ENCODE measurements around the gene NOL9.
"Not testable (repeated sequence)": the region's sequence is repeated elsewhere in the genome, so short reads cannot be mapped to it uniquely, and the experiment has no call there.

The NOL9 gene

GRCh38 chr1:6503884-6504602 lies 50.3 kb downstream of the NOL9 start:
- no peak for DNase-seq (ENCODE audit: low spot score)

GRCh38 chr1:6502000-6502891 lies 52.1 kb downstream of the NOL9 start:
- DNase-seq (ENCODE audit: low spot score) = no peak

- DNase-seq (ENCODE audit: low spot score) = no peak
These were observed 53.0 kb downstream of the NOL9 start for GRCh38 chr1:6501279-6501813.

- DNase-seq (ENCODE audit: low spot score) = no peak
These were observed 53.6 kb downstream of the NOL9 start for GRCh38 chr1:6500544-6501278.

- DNase-seq (ENCODE audit: low spot score) = no peak
These were observed 55.0 kb downstream of the NOL9 start for GRCh38 chr1:6499296-6499695.

GRCh38 chr1:6498576-6499111 lies 55.7 kb downstream of the NOL9 start:
- no peak for DNase-seq (ENCODE audit: low spot score)

GRCh38 chr1:6497867-6498575 lies 56.3 kb downstream of the NOL9 start:
- no peak for DNase-seq (ENCODE audit: low spot score)

- DNase-seq (ENCODE audit: low spot score) = no peak
These were observed 57.0 kb downstream of the NOL9 start for GRCh38 chr1:6497215-6497866.

- DNase-seq (ENCODE audit: low spot score) = no peak
These were observed 57.5 kb downstream of the NOL9 start for GRCh38 chr1:6496890-6497214.

- no peak for DNase-seq (ENCODE audit: low spot score)
These were observed 58.0 kb downstream of the NOL9 start for GRCh38 chr1:6496365-6496721.

GRCh38 chr1:6495540-6496364 lies 58.6 kb downstream of the NOL9 start:
- no peak for DNase-seq (ENCODE audit: low spot score)

GRCh38 chr1:6495041-6495441 lies 59.3 kb downstream of the NOL9 start:
- no peak for DNase-seq (ENCODE audit: low spot score)

- no peak for DNase-seq (ENCODE audit: low spot score)
These were observed 59.7 kb downstream of the NOL9 start for GRCh38 chr1:6494627-6495026.

- DNase-seq (ENCODE audit: low spot score) = not testable (repeated sequence)
These were observed 60.5 kb downstream of the NOL9 start for GRCh38 chr1:6493834-6494223.

- DNase-seq (ENCODE audit: low spot score) = no peak
These were observed 62.3 kb downstream of the NOL9 start for GRCh38 chr1:6491966-6492365.

- peak; percentile 92 for DNase-seq (ENCODE audit: low spot score)
These were observed 62.8 kb downstream of the NOL9 start, which contains the start of gene PLEKHG5 for GRCh38 chr1:6491480-6491962. Gene PLEKHG5 (minus strand): TSS chr1:6491667. CDS start chr1:6477571, 14,096 bp downstream.

- DNase-seq (ENCODE audit: low spot score) = no peak
These were observed 63.2 kb downstream of the NOL9 start for GRCh38 chr1:6491081-6491449.

- DNase-seq (ENCODE audit: low spot score) = no peak
These were observed 63.9 kb downstream of the NOL9 start for GRCh38 chr1:6490181-6491080.

- peak; percentile 72 for DNase-seq (ENCODE audit: low spot score)
These were observed 64.5 kb downstream of the NOL9 start for GRCh38 chr1:6489799-6490180.
